HG02571 (cell line): Measurements from ENCODE around the gene DDX1.
A peak's percentile ranks its signal among the peaks of the same experiment; 100 is the strongest.

ENCODE experiments used
- ATAC-seq: cut with Tn5 transposase; IDR thresholded peaks from one replicate; pipeline ENCODE4 v1.9.1; 2021; ENCODE audit warnings: mild to moderate bottlenecking, moderate library complexity; ENCODE audit not compliant: unreplicated experiment

Gene DDX1

GRCh38 chr2:15626967-15627366 lies 35.3 kb downstream of the DDX1 start:
- no peak for ATAC-seq

GRCh38 chr2:15627817-15628684 lies 36.4 kb downstream of the DDX1 start:
- ATAC-seq, result no peak

GRCh38 chr2:15628899-15629855 lies 37.5 kb downstream of the DDX1 start:
- no peak for ATAC-seq

- no peak for ATAC-seq
Observed at GRCh38 chr2:15630121-15630977, 38.7 kb downstream of the DDX1 start.

GRCh38 chr2:15630978-15631719 lies 39.5 kb downstream of the DDX1 start:
- no peak for ATAC-seq

GRCh38 chr2:15631883-15632282 lies 40.2 kb downstream of the DDX1 start:
- ATAC-seq, result no peak

- no peak for ATAC-seq
Observed at GRCh38 chr2:15633043-15633970, 41.6 kb downstream of the DDX1 start.

GRCh38 chr2:15633971-15634346 lies 42.3 kb downstream of the DDX1 start:
- ATAC-seq, result no peak

- ATAC-seq, result no peak
Observed at GRCh38 chr2:15634846-15635490, 43.3 kb downstream of the DDX1 start.

GRCh38 chr2:15636972-15637785 lies 45.5 kb downstream of the DDX1 start:
- peak; percentile 70 for ATAC-seq

GRCh38 chr2:15638720-15639119 lies 47.1 kb downstream of the DDX1 start:
- ATAC-seq, result no peak

GRCh38 chr2:15639323-15640251 lies 47.9 kb downstream of the DDX1 start:
- no peak for ATAC-seq

- no peak for ATAC-seq
Observed at GRCh38 chr2:15640261-15640711, 48.6 kb downstream of the DDX1 start.

GRCh38 chr2:15640784-15641183 lies 49.1 kb downstream of the DDX1 start:
- ATAC-seq, result no peak

GRCh38 chr2:15641530-15641982 lies 49.9 kb downstream of the DDX1 start:
- ATAC-seq, result no peak

GRCh38 chr2:15642011-15642814 lies 50.5 kb downstream of the DDX1 start:
- ATAC-seq, result no peak
